Heart left ventricle (tissue), 16 donors: ENCODE results near the gene ADGRL3. TPM values are rescaled to one million over a fixed set of nuclear protein-coding genes. Genes with fewer than 3 reads are reported as not detected.

Experiments
- ATAC-seq, 4 donors: fragments of 200-7000 bp; cut with Tn5 transposase; one replicate each; pipeline ENCODE4 v1.9.1; 2020 to 2022; ENCODE audit warnings: moderate library complexity in 4 of 4, mild to moderate bottlenecking in 3 of 4, moderate number of reproducible peaks in 1 of 4
- DNase-seq, 5 donors: peaks; one replicate each; pipeline ENCODE4 v3.0.0-alpha.2; 2020
- H3K27ac ChIP-seq, 12 donors: fragments of 200-600 bp; sonication (generic) in 4 of 12; one replicate each; pipeline versions ENCODE4 v1.5.0 to v1.8.0; 2016 to 2022; ENCODE audit warnings: mild to moderate bottlenecking in 2 of 12
- H3K27me3 ChIP-seq, 9 donors: fragments of 200-600 bp; sonication (generic) in 2 of 9; one replicate each; pipeline versions ENCODE4 v1.5.1 to v1.8.0; 2016 to 2022; ENCODE audit warnings: mild to moderate bottlenecking in 3 of 9
- H3K36me3 ChIP-seq, 9 donors: fragments of 200-600 bp; sonication (generic) in 2 of 9; one replicate each; pipeline versions ENCODE4 v1.5.0 to v1.8.0; 2018 to 2022; ENCODE audit warnings: mild to moderate bottlenecking in 2 of 9
- H3K4me1 ChIP-seq, 12 donors: fragments of 200-600 bp; sonication (generic) in 4 of 12; one replicate each; pipeline versions ENCODE4 v1.5.0 to v1.8.0; 2016 to 2022; ENCODE audit warnings: mild to moderate bottlenecking in 3 of 12
- H3K4me3 ChIP-seq, 12 donors: fragments of 200-600 bp; sonication (generic) in 4 of 12; one replicate each; pipeline versions ENCODE4 v1.5.0 to v1.8.0; 2017 to 2022; ENCODE audit warnings: mild to moderate bottlenecking in 9 of 12, moderate library complexity in 4 of 12
- H3K9me3 ChIP-seq, 12 donors: fragments of 200-600 bp; sonication (generic) in 4 of 12; one replicate each; pipeline versions ENCODE4 v1.5.0 to v1.8.0; 2016 to 2022; ENCODE audit warnings: mild to moderate bottlenecking in 1 of 12
- CTCF ChIP-seq, 12 donors: fragments of 200-600 bp; sonication (generic) in 4 of 12; IDR thresholded peaks; one replicate each; pipeline versions ENCODE4 v1.5.0 to v1.8.0; 2018 to 2022; ENCODE audit warnings: antibody characterized with exemption in 12 of 12, mild to moderate bottlenecking in 5 of 12
- POLR2A ChIP-seq, 2 donors: fragments of 450-650 bp; IDR thresholded peaks; one replicate each; pipeline ENCODE4 v1.6.1; 2017; ENCODE audit warnings: antibody characterized with exemption in 2 of 2, mild to moderate bottlenecking in 2 of 2, moderate library complexity in 2 of 2
- WGBS, 4 donors: extraction: QIAGEN DNeasy Blood & Tissue Kit in 2 of 4; methylation state at CpG; one replicate each; pipeline versions ENCODE4 v1.1.5 to v1.1.7; 2013 to 2018; 5-methylcytosine and 5-hydroxymethylcytosine counted together
- intact Hi-C, 10 donors: fragments of 100-400 bp; cut with DNase I; formaldehyde crosslinking; loops; one replicate each; pipeline versions ENCODE4 v1.11.1 to v1.14.2; 2022
- polyA plus RNA-seq, 2 donors: library from polyadenylated mRNA; stranded (reverse); fragments of 200-250 nt; gene quantifications; one replicate each; pipeline ENCODE4 v1.2.3, GENCODE V29; 2013
- total RNA-seq, 9 donors: library from RNA; depleted of rRNA in 2 of 9; stranded (reverse); fragments of >200 nt in 2 of 9; fragmentation: NEBNext Ultra II Directional in 3 of 9; extraction: Animal tissue kit (Norgen Biotek cat#: 25700) in 3 of 9; gene quantifications; one replicate each; pipeline versions ENCODE4 v1.1.0 to v1.2.4, GENCODE V29; 2016 to 2023
- donor health status: ischemic (EF 13 %, LVEDD 7.1; RV severe dilation, severe dysfunction).
- donor health status: healthy with polysubstance abuse.
- donor health status: DM: no; HTN: yes; CAD: no.
- donor health status: DM: no; HTN: no; CAD: no.
- donor health status: ischemic (EF 25% LVEDD 6.9; RV normal size, moderate dysfunction).
- donor health status: ischemic (EF 25% LVEDD 5.7; RV mildly dilated, moderate dysfunction).
- donor health status: healthy.
- donor health status: DM: yes; HTN: yes; CAD: no.
- donor health status: ischemic (EF 35%, LVEDD 5.7; RV mildly dilated, moderate dysfunction).
- donor health status: nonischemic (EF 11% LVEDD 7.7; RV severe dilation, severe dysfunction).
- donor health status: DM: yes; HTN: yes; CAD: no.
- donor health status: PGD.
- donor health status: ischemic (EF 29% LVEDD 5.4; RV normal size, mild dysfunction).
- donor health status: nonischemic (EF 23%, LVEDD 6.1; RV moderate dilation, normal function).

The ADGRL3 gene
- total and polyA plus RNA-seq, 11 donors = 0.84 to 24.4 (median 7.6) TPM

- intact Hi-C loops = no loop called here
- no peaks in the 10 kb centered on the region for H3K4me1 ChIP-seq
- H3K9me3 ChIP-seq = no peaks in the 10 kb centered on the region
- no peaks in the 10 kb centered on the region for H3K27me3 ChIP-seq
- TF ChIP-seq POLR2A (IDR thresholded peaks at IDR 0.05) = no peak
- TF ChIP-seq CTCF (IDR thresholded peaks at IDR 0.05) = no peak
- H3K4me3 ChIP-seq = no peak overlapping the region
- no peak for DNase-seq
- no peak for ATAC-seq
- no peak overlapping the region for H3K27ac ChIP-seq
- H3K36me3 ChIP-seq = no peaks in the 10 kb centered on the region
- 87 to 90% (median 89%) methylated on average over 5 of the region's 5 CpGs for WGBS, 4 donors
Observed at GRCh38 chr4:61431131-61431530, 231.0 kb downstream of the ADGRL3 start.

GRCh38 chr4:61437923-61438322 is 237.8 kb downstream of the ADGRL3 start:
- intact Hi-C loops = no loop called here
- H3K4me1 ChIP-seq = no peaks in the 10 kb centered on the region
- no peaks in the 10 kb centered on the region for H3K27me3 ChIP-seq
- H3K4me3 ChIP-seq = no peak overlapping the region
- no peaks in the 10 kb centered on the region for H3K36me3 ChIP-seq
- DNase-seq (no peak), ATAC-seq (no peak)
- no peak overlapping the region for H3K27ac ChIP-seq
- no peaks in the 10 kb centered on the region for H3K9me3 ChIP-seq
- TF ChIP-seq CTCF (IDR thresholded peaks at IDR 0.05) (no peak), POLR2A (IDR thresholded peaks at IDR 0.05) (no peak)

- 82 to 89% (median 85%) methylated on average over 4 of the region's 4 CpGs for WGBS, 4 donors
- TF ChIP-seq CTCF (IDR thresholded peaks at IDR 0.05) (no peak), POLR2A (IDR thresholded peaks at IDR 0.05) (no peak)
- H3K9me3 ChIP-seq = no peaks in the 10 kb centered on the region
- no peak for DNase-seq
- no peaks in the 10 kb centered on the region for H3K36me3 ChIP-seq
- ATAC-seq = no peak
- peaks cover 0 to 9% (median 0%) of the 10 kb centered on the region in 12 donors for H3K4me1 ChIP-seq
- intact Hi-C loops = loop anchor here in 1 of 10 donors (10.0 kb wide), 1 partner anchor 96 kb away; no protein-coding TSS in a partner anchor
- H3K27ac ChIP-seq = no peak overlapping the region
- H3K27me3 ChIP-seq = no peaks in the 10 kb centered on the region
- H3K4me3 ChIP-seq = no peak overlapping the region
Observed at GRCh38 chr4:61440321-61440720, 240.2 kb downstream of the ADGRL3 start.

- Histone ChIP-seq H3K27ac (no peak overlapping the region), H3K4me3 (no peak overlapping the region), H3K27me3 (no peaks in the 10 kb centered on the region), H3K4me1 (peaks cover 0 to 11% (median 0%) of the 10 kb centered on the region in 12 donors), H3K36me3 (no peaks in the 10 kb centered on the region), H3K9me3 (no peaks in the 10 kb centered on the region)
- ATAC-seq (no peak), DNase-seq (no peak)
- TF ChIP-seq CTCF (IDR thresholded peaks at IDR 0.05) (no peak), POLR2A (IDR thresholded peaks at IDR 0.05) (no peak)
- intact Hi-C loops = loop anchor here in 1 of 10 donors (10.0 kb wide), 1 partner anchor 98 kb away; no protein-coding TSS in a partner anchor
- 66 to 75% (median 71%) methylated on average over 2 of the region's 2 CpGs for WGBS, 4 donors
Observed at GRCh38 chr4:61442936-61443335, 242.8 kb downstream of the ADGRL3 start.
